Testis (tissue), 3 donors: ENCODE results near the gene TMEM200C. TPM values are rescaled to one million over a fixed set of nuclear protein-coding genes. Genes with fewer than 3 reads are reported as not detected.
A peak's percentile ranks its signal among the peaks of the same experiment; 100 is the strongest.

Source experiments
- DNase-seq: peaks from one replicate; pipeline ENCODE4 v3.0.0-alpha.2; 2019
- H3K27ac ChIP-seq, 2 donors: fragments of 200-600 bp; sonication (generic); one replicate each; pipeline ENCODE4 v1.5.1; 2019
- H3K27me3 ChIP-seq: fragments of 200-600 bp; sonication (generic); one replicate; pipeline ENCODE4 v1.5.1; 2019
- H3K36me3 ChIP-seq: fragments of 200-600 bp; sonication (generic); one replicate; pipeline ENCODE4 v1.5.1; 2017; ENCODE audit warnings: low read depth; ENCODE audit errors: missing control alignments
- H3K4me1 ChIP-seq: fragments of 200-600 bp; sonication (generic); one replicate; pipeline ENCODE4 v1.5.1; 2019
- H3K4me3 ChIP-seq, 2 donors: fragments of 200-600 bp; sonication (generic); one replicate each; pipeline ENCODE4 v1.5.1; 2017 to 2019
- H3K9me3 ChIP-seq: fragments of 200-600 bp; sonication (generic); one replicate; pipeline ENCODE4 v1.5.1; 2017
- CTCF ChIP-seq, 3 experiments: fragments of 450-650 bp in 2 of 3; fragments of 200-600 bp in 1 of 3; sonication (generic) in 1 of 3; IDR thresholded peaks; one replicate each; pipeline ENCODE4 v1.5.1; 2016 to 2019; ENCODE audit warnings: antibody characterized with exemption in 3 of 3, mild to moderate bottlenecking in 2 of 3, moderate library complexity in 1 of 3
- POLR2A ChIP-seq: fragments of 450-650 bp; IDR thresholded peaks from one replicate; pipeline ENCODE4 v1.6.1; 2017; ENCODE audit warnings: antibody characterized with exemption, mild to moderate bottlenecking, moderate library complexity
- WGBS, 2 donors: methylation state at CpG; one replicate each; pipeline ENCODE4 v1.1.5; 2018; 5-methylcytosine and 5-hydroxymethylcytosine counted together
- intact Hi-C: fragments of 100-400 bp; cut with DNase I; formaldehyde crosslinking; loops from one replicate; pipeline ENCODE4 v1.15.1; 2023; ENCODE audit warnings: low total_unique reads
- polyA plus RNA-seq: library from polyadenylated mRNA; stranded (reverse); fragments of 350-450 nt; fragmentation: Illumina TruSeq; extraction: RNeasy Lipid Tissue Mini Kit (QIAGEN cat#74804); gene quantifications from one replicate; pipeline ENCODE4 v1.2.3, GENCODE V29; 2014; ENCODE audit warnings: low read depth, low replicate concordance; ENCODE audit not compliant: insufficient read depth
- total RNA-seq, 2 donors: library from RNA; depleted of rRNA; stranded (reverse); fragments of >200 nt; gene quantifications; one replicate each; pipeline ENCODE4 v1.2.3, GENCODE V29; 2016

Gene TMEM200C
- total and polyA plus RNA-seq, 3 donors from 2014 or later, result 0.92 to 3.3 (median 3.3) TPM

- peak; percentile 75 for DNase-seq
Measured at GRCh38 chr18:5890331-5891183, 4.8 kb downstream of the TMEM200C start.

GRCh38 chr18:5885361-5885760, 10.0 kb downstream of the TMEM200C start:
- Histone ChIP-seq H3K36me3 (no peaks in the 10 kb centered on the region), H3K4me1 (no peaks in the 10 kb centered on the region), H3K4me3 (no peak overlapping the region), H3K27ac (no peak overlapping the region), H3K9me3 (no peaks in the 10 kb centered on the region), H3K27me3 (no peaks in the 10 kb centered on the region)
- WGBS, 2 donors, result 82 to 88% methylated on average over 2 of the region's 2 CpGs
- TF ChIP-seq CTCF (IDR thresholded peaks at IDR 0.05) (no peak), POLR2A (no peak)
- intact Hi-C loops, result no loop called here
- DNase-seq, result no peak

More at GRCh38 chr18:5890331-5891183, 4.8 kb downstream of the TMEM200C start:
- H3K4me3 ChIP-seq, result peak overlapping the region; percentile 57 to 64
- intact Hi-C loops, result loop anchor here (10.0 kb wide), 1 partner anchor 624 kb away; no protein-coding TSS in a partner anchor
- H3K27me3 ChIP-seq, result no peaks in the 10 kb centered on the region
- TF ChIP-seq POLR2A (no peak), CTCF (IDR thresholded peaks at IDR 0.05) (peak; percentile 60 to 69 (median 66))
- no peaks in the 10 kb centered on the region for H3K4me1 ChIP-seq
- no peaks in the 10 kb centered on the region for H3K36me3 ChIP-seq
- H3K27ac ChIP-seq, result no peak overlapping the region
- no peaks in the 10 kb centered on the region for H3K9me3 ChIP-seq
- WGBS, 2 donors, result 23 to 34% methylated on average over 9 to 12 of the region's 106 CpGs

- intact Hi-C loops, result loop anchor here (5.0 kb wide), 1 partner anchor 598 kb away; no protein-coding TSS in a partner anchor
- Histone ChIP-seq H3K27ac (no peak overlapping the region), H3K27me3 (no peaks in the 10 kb centered on the region), H3K9me3 (no peaks in the 10 kb centered on the region), H3K36me3 (no peaks in the 10 kb centered on the region), H3K4me1 (no peaks in the 10 kb centered on the region), H3K4me3 (no peak overlapping the region)
- TF ChIP-seq CTCF (IDR thresholded peaks at IDR 0.05), result no peak
- TF ChIP-seq POLR2A, result no peak
- DNase-seq, result no peak
- 90 to 91% methylated on average over 1 of the region's 1 CpG for WGBS, 2 donors
Measured at GRCh38 chr18:5884375-5884774, 10.9 kb downstream of the TMEM200C start.

GRCh38 chr18:5879479-5879882, 15.8 kb downstream of the TMEM200C start:
- H3K4me3 ChIP-seq, result no peak overlapping the region
- no peaks in the 10 kb centered on the region for H3K9me3 ChIP-seq
- no peak for DNase-seq
- no peaks in the 10 kb centered on the region for H3K36me3 ChIP-seq
- H3K27ac ChIP-seq, result no peak overlapping the region
- no peaks in the 10 kb centered on the region for H3K4me1 ChIP-seq
- intact Hi-C loops, result loop anchor here (5.0 kb wide), 1 partner anchor 1008 kb away; no protein-coding TSS in a partner anchor
- TF ChIP-seq CTCF (IDR thresholded peaks at IDR 0.05) (peak; percentile 71 to 74 (median 71)), POLR2A (no peak)
- H3K27me3 ChIP-seq, result no peaks in the 10 kb centered on the region
